Epithelial cell of esophagus (primary cell): ENCODE measurements around the gene DPH1.
A peak's percentile ranks its signal among the peaks of the same experiment; 100 is the strongest.

ENCODE experiments used
- DNase-seq: peaks from one replicate; pipeline ENCODE4 v3.0.0; 2010; ENCODE audit warnings: low read depth
- H3K4me3 ChIP-seq: 2 replicates; pipeline ENCODE4 v1.5.1; 2011; ENCODE audit warnings: mild to moderate bottlenecking, low read length, control low read depth
- CTCF ChIP-seq: IDR thresholded peaks from 2 replicates; pipeline ENCODE4 v1.5.1; 2011; ENCODE audit warnings: low read depth, mild to moderate bottlenecking, low read length, control low read depth, inconsistent platforms; ENCODE audit not compliant: insufficient read depth; ENCODE audit errors: missing control alignments

DPH1 gene

GRCh38 chr17:1997927-1998742 lies 31.8 kb upstream of the DPH1 start:
- no peak overlapping the region for H3K4me3 ChIP-seq
- no peak for TF ChIP-seq CTCF
- DNase-seq, result no peak

GRCh38 chr17:1999557-2000251 lies 30.2 kb upstream of the DPH1 start:
- no peak overlapping the region for H3K4me3 ChIP-seq
- no peak for TF ChIP-seq CTCF
- peak; percentile 42 for DNase-seq

- DNase-seq, result no peak
- TF ChIP-seq CTCF, result no peak
- H3K4me3 ChIP-seq, result no peak overlapping the region
These were observed 27.1 kb upstream of the DPH1 start for GRCh38 chr17:2002767-2003329.

- DNase-seq, result no peak
- H3K4me3 ChIP-seq, result no peak overlapping the region
- TF ChIP-seq CTCF, result no peak
These were observed 26.4 kb upstream of the DPH1 start for GRCh38 chr17:2003525-2003924.

- no peak for TF ChIP-seq CTCF
- DNase-seq, result no peak
- H3K4me3 ChIP-seq, result no peak overlapping the region
These were observed 25.5 kb upstream of the DPH1 start for GRCh38 chr17:2004435-2004952.

- DNase-seq, result no peak
- no peak for TF ChIP-seq CTCF
- no peak overlapping the region for H3K4me3 ChIP-seq
These were observed 21.4 kb upstream of the DPH1 start for GRCh38 chr17:2008332-2009126.
